Measurements from ENCODE around the gene KRTAP25-1.

Gene KRTAP25-1, protein sequence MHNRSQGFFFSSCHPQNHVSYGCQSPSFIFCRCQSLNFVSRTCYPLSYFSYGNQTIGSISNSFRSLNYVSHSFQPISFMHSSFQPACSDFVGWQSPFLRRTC

DNA sequence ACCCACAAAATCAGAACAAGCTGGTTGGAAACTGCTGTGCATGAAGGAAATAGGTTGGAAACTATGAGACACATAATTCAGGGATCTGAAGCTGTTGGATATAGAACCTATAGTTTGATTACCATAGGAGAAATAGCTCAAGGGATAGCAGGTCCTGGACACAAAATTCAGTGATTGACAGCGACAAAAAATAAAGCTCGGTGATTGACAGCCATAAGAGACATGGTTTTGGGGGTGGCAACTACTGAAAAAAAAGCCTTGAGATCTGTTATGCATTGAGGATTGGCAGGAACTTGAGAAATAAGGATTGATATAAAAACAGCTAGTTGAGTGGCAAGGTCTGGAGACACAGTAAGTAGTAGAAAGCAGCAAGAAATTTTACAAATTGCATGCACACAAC is at the start of gene KRTAP25-1:
Gene KRTAP25-1 (minus strand): TSS at position 300 of the 400 bp plus-strand sequence. CDS start 24 bp downstream, at position 276.
- no peaks in the 10 kb centered on the region for H3K9me3 ChIP-seq (ENCODE audit: control insufficient read depth, insufficient read depth, low read length)
- no peaks in the 10 kb centered on the region for H3K36me3 ChIP-seq (ENCODE audit: insufficient read depth, low read length)
- H3K4me1 ChIP-seq (ENCODE audit: insufficient read depth, low read length), result no peaks in the 10 kb centered on the region
- no peak within 1 kb of the TSS for H3K9ac ChIP-seq (ENCODE audit: low read depth, low read length)

DNA sequence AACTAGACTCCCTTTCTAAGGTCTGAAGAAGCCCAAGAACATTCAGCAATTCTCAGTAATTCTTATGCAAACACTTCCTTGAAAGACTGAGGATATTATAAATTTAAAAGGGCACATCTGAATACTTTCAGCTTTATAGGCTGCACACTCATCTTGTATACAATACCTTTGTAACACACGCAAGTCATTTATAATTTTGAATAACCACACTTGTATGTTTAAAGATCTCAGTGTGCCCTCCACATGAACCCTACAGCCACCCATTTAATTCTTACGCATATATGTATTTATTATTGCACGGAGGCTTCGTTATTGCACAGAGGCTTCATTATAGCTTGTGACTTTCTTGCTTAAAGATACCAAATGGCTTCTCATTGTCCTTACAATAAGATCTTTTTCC is 49.4 kb upstream of the KRTAP25-1 start:
- Histone ChIP-seq H3K36me3 (ENCODE audit: insufficient read depth, low read length) (no peaks in the 10 kb centered on the region), H3K4me1 (ENCODE audit: insufficient read depth, low read length) (no peaks in the 10 kb centered on the region), H3K9me3 (ENCODE audit: control insufficient read depth, insufficient read depth, low read length) (no peaks in the 10 kb centered on the region), H3K9ac (ENCODE audit: low read depth, low read length) (no peak overlapping the region)

DNA sequence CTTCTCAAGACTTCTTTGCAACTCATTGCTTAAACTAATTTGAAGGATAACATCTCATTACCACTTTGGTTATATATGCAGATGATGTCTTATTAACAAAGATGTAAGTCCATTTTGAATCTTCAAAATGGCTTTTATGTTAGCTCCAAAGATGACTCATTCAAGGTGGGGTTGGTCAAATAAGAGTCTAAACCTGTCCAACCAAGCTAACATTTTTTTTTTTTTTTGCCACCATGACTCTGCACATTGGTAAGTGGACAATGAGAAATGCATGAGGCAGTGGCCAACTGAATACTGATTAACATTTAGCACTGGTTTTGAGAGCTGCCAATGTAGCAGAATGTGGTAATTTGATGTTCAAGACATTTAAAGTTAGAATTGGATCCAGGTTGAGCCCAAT is 48.5 kb upstream of the KRTAP25-1 start:
- no peak overlapping the region for H3K9ac ChIP-seq (ENCODE audit: low read depth, low read length)
- no peaks in the 10 kb centered on the region for H3K4me1 ChIP-seq (ENCODE audit: insufficient read depth, low read length)
- H3K36me3 ChIP-seq (ENCODE audit: insufficient read depth, low read length), result no peaks in the 10 kb centered on the region
- H3K9me3 ChIP-seq (ENCODE audit: control insufficient read depth, insufficient read depth, low read length), result no peaks in the 10 kb centered on the region

DNA sequence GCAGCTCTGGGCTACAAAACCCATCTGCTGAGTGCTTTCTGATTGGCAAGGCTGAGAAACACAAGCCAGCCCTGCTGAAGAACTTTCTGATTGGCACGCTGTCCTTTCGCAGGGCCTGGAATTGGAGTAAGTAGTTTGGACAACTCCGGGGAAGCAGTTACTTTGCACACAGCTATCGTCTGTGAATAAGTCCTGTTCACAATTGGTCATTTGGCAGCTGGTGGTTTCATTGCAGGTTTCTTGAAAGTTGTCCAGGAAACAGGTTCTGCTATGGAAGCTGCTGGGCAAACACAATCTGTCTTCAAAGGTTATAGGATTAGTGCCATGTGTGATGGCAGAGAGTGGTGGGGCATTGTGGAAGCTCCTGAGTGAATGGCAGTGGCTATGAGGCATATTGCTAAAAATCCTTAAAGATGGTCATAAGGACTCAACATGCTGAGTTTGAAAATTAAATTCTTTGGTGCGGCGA is 48.0 kb upstream of the KRTAP25-1 start, which contains the start of gene KRTAP27-1:
Gene KRTAP27-1 (minus strand): TSS at position 419 of the 469 bp plus-strand sequence. CDS start 26 bp downstream, at position 393.
- Histone ChIP-seq H3K9ac (ENCODE audit: low read depth, low read length) (no peak within 1 kb of the TSS), H3K36me3 (ENCODE audit: insufficient read depth, low read length) (no peaks in the 10 kb centered on the region), H3K9me3 (ENCODE audit: control insufficient read depth, insufficient read depth, low read length) (no peaks in the 10 kb centered on the region), H3K4me1 (ENCODE audit: insufficient read depth, low read length) (no peaks in the 10 kb centered on the region)

DNA sequence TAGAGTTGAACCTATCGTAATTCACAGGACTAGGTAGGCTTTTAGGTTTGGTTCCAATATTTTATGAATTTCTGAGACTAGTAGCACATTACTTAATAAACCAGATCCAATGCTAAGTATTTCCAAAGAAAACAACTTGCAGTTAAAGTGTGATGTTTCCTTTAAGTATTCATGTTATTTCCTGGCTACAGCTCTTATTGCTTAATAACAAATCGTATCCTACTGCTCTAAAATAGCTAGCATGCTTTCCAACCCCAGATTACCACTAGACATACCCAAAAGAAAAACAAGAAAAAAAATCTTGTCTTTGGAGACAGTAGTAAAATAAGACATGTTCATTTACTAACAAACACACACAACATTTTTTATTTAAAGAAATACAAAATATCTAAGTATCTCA is 47.3 kb upstream of the KRTAP25-1 start:
- Histone ChIP-seq H3K4me1 (ENCODE audit: insufficient read depth, low read length) (no peaks in the 10 kb centered on the region), H3K9ac (ENCODE audit: low read depth, low read length) (no peak overlapping the region), H3K36me3 (ENCODE audit: insufficient read depth, low read length) (no peaks in the 10 kb centered on the region), H3K9me3 (ENCODE audit: control insufficient read depth, insufficient read depth, low read length) (no peaks in the 10 kb centered on the region)

DNA sequence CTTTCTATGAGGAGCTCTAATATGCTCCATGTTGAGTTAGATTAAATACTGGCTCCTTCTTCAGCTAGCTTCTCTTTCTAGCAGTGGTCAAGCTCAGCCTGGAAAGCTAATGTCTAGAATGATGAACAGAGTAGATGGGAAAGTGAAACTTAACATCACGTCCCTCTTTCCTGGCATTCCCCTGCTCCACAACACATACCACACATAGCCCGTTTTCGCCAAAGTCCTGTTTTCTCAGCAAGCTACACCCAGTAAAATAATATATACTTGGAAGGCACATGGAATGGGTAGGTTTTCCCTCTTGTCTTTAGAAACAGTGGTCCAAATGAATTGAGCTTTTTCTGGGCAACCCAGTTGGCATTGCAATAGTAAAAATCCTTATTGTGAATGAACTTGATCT is 44.4 kb upstream of the KRTAP25-1 start:
- H3K9me3 ChIP-seq (ENCODE audit: control insufficient read depth, insufficient read depth, low read length), result no peaks in the 10 kb centered on the region
- no peaks in the 10 kb centered on the region for H3K36me3 ChIP-seq (ENCODE audit: insufficient read depth, low read length)
- H3K9ac ChIP-seq (ENCODE audit: low read depth, low read length), result no peak overlapping the region
- no peaks in the 10 kb centered on the region for H3K4me1 ChIP-seq (ENCODE audit: insufficient read depth, low read length)

DNA sequence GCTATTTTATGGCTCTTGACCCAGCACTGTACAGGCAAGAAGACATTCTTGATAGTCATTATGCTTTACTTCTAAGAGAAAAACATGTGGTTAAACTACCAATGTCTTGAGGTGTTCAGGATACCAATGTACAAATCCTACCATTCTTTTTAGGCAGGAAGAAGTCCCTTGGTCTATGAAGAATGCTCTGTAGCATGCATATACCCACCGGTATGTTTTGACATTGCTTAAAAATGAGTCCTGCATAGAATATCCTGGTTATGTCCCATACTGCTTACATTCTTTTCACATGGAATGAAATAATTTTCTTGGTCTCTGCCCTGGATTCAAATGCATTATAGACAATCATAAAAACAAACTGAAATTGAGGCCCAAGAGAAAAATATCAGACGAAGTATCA is 43.4 kb upstream of the KRTAP25-1 start:
- Histone ChIP-seq H3K4me1 (ENCODE audit: insufficient read depth, low read length) (no peaks in the 10 kb centered on the region), H3K9ac (ENCODE audit: low read depth, low read length) (no peak overlapping the region), H3K9me3 (ENCODE audit: control insufficient read depth, insufficient read depth, low read length) (no peaks in the 10 kb centered on the region), H3K36me3 (ENCODE audit: insufficient read depth, low read length) (no peaks in the 10 kb centered on the region)

DNA sequence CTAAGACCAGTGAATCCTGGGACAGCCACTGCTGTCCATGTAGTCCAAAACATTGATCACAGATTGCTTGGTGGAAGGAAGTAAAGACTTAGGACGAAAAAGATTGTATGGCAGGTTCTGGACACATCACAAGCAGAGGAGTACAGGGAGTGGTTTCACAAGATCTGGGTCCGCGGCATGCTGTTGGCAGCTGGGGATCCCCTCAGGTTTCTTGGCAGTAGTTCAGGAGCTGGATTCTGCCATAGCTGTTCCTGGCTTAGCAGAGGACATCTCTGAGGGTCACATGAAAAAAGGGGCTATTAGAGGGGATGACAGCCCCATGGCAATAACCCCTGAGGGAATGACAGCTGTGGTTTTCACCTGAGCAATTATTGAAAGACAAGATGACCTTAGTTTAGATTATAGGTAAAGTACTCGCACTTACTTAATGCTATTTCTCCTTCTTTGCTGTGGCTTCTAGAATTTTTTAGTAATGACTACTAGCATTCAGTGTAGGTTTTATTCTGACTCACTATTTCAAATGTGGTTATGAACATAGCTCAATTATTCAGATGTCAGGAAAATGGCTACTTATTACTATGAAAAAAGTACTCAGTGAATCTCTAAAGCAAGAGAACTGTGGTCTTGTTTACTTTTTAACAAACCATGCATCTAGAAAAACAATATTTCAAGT is 40.0 kb upstream of the KRTAP25-1 start:
- Histone ChIP-seq H3K9me3 (ENCODE audit: control insufficient read depth, insufficient read depth, low read length) (no peaks in the 10 kb centered on the region), H3K36me3 (ENCODE audit: insufficient read depth, low read length) (no peaks in the 10 kb centered on the region), H3K9ac (ENCODE audit: low read depth, low read length) (no peak overlapping the region), H3K4me1 (ENCODE audit: insufficient read depth, low read length) (no peaks in the 10 kb centered on the region)

DNA sequence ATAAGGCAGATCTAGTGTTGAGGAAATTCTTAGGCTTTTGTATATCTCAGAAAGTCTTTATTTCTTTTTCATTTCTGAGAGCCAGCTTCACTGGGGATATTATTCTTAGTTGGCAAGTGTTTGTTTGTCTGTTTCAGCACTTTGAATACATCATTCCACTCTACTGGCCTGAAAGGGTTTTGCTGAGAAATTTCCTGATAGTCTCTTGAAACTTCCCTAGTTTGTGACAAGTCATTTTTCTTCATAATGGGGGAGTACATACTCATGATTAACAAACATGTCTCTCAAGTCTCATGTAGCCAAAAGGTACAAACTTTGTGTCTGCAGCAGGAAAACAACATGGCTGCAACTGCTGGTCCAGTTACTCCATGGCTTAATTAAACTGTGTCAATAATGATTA is 37.1 kb upstream of the KRTAP25-1 start:
- no peak overlapping the region for H3K9ac ChIP-seq (ENCODE audit: low read depth, low read length)
- no peaks in the 10 kb centered on the region for H3K9me3 ChIP-seq (ENCODE audit: control insufficient read depth, insufficient read depth, low read length)
- H3K4me1 ChIP-seq (ENCODE audit: insufficient read depth, low read length), result no peaks in the 10 kb centered on the region
- no peaks in the 10 kb centered on the region for H3K36me3 ChIP-seq (ENCODE audit: insufficient read depth, low read length)

DNA sequence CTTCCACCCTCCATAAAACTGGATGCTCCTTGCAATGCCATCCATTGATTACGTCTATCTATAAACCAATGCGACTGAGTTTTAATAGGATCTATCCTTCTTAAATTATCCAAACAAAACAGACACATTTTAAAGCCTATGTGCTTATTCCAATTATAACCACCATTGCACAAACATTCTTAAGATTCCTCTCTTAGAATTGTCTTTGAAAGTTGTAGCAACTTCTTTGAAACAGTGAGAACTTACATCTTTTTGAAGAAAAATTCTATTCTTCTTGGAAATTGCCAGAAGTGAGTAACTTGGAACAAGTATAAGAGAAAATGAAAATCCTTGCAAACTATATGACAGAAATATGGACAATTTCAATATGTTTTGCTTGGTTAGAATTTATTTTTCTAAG is 30.9 kb upstream of the KRTAP25-1 start, which contains the start of gene KRTAP26-1:
Gene KRTAP26-1 (minus strand): TSS at position 101 of the 400 bp plus-strand sequence. CDS start 280 bp downstream, outside the sequence.
- Histone ChIP-seq H3K9me3 (ENCODE audit: control insufficient read depth, insufficient read depth, low read length) (no peaks in the 10 kb centered on the region), H3K36me3 (ENCODE audit: insufficient read depth, low read length) (no peaks in the 10 kb centered on the region), H3K9ac (ENCODE audit: low read depth, low read length) (no peak within 1 kb of the TSS), H3K4me1 (ENCODE audit: insufficient read depth, low read length) (no peaks in the 10 kb centered on the region)

DNA sequence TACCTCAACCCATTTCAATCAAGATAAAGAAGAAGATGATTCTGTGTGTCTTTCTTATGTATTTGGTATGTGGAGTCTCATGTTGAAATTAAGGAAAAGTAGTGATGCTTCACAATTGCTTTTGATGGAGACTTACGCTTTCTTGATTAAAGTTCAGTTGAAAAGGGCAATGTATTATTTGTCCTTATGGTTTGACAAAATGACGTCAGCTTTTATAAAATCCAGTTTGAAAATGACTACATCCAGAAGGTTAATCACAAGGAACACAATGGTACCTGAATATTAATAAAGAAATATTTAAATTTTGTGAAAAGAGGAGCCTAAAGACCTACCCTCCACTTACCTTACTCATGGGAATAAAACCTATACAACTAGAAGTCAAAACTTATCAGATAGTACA is 26.4 kb upstream of the KRTAP25-1 start:
- Histone ChIP-seq H3K36me3 (ENCODE audit: insufficient read depth, low read length) (no peaks in the 10 kb centered on the region), H3K9ac (ENCODE audit: low read depth, low read length) (no peak overlapping the region), H3K9me3 (ENCODE audit: control insufficient read depth, insufficient read depth, low read length) (no peaks in the 10 kb centered on the region), H3K4me1 (ENCODE audit: insufficient read depth, low read length) (no peaks in the 10 kb centered on the region)

DNA sequence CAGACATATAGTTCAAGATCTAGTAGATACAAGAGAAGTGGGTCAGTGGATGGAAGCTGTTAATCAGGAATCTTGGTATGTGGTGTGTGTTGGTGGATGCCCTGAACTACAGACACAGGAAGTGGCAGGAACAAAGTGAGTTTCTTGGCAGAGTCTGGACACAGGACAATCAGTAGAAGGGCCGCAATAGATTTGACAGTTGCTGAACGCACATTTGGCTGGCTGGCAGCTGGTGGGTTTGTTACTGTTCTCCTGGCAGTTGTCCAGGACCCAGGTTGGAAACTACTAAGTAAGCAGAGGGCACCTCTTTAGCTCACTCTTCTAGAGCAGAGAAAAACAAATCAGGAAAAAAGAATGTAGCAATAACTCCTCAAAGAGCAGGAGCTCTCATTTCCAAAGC is 17.6 kb upstream of the KRTAP25-1 start:
- Histone ChIP-seq H3K9me3 (ENCODE audit: control insufficient read depth, insufficient read depth, low read length) (no peaks in the 10 kb centered on the region), H3K4me1 (ENCODE audit: insufficient read depth, low read length) (no peaks in the 10 kb centered on the region), H3K9ac (ENCODE audit: low read depth, low read length) (no peak overlapping the region), H3K36me3 (ENCODE audit: insufficient read depth, low read length) (no peaks in the 10 kb centered on the region)

DNA sequence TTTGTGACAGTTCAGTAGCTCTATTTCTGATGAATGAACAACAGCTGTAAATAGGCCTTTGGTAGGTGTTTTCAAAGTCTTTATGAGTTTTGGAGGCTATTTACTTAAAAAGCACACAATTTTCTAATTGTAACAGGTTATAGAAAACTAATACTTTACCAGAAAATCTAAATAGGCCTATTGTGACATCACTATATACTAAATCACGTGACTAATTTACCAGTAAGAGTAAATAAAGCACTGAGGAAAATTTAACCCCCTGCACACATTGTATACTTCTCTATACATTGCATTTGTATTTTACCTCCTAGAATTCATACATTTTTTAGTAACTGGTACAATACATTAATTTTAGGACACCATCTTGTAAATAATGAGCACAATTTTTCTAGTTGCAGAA is 15.8 kb upstream of the KRTAP25-1 start:
- no peaks in the 10 kb centered on the region for H3K4me1 ChIP-seq (ENCODE audit: insufficient read depth, low read length)
- H3K9ac ChIP-seq (ENCODE audit: low read depth, low read length), result no peak overlapping the region
- no peaks in the 10 kb centered on the region for H3K9me3 ChIP-seq (ENCODE audit: control insufficient read depth, insufficient read depth, low read length)
- H3K36me3 ChIP-seq (ENCODE audit: insufficient read depth, low read length), result no peaks in the 10 kb centered on the region

DNA sequence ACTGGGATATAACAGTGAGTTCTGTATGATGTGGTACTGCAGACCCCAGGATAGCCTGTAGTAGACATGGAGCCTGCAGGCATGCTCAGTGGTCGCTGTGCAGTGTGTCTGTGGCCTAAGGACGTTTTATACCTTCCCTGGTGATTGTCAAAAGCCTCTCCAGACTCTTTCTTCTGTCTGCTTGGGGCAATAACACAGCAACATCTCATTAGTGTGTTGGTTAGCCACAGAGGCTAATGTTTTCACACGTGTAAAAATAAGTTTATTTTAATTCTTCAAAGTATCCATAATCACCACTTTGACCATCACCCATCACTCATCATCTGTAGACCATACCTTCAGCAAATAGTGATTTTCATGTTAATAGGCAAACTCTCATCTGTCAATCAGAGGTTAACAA is 6.5 kb downstream of the KRTAP25-1 start, which contains the start of gene KRTAP24-1:
Gene KRTAP24-1 (minus strand): TSS at position 101 of the 400 bp plus-strand sequence. CDS start 18 bp downstream, at position 83.
- H3K36me3 ChIP-seq (ENCODE audit: insufficient read depth, low read length), result no peaks in the 10 kb centered on the region
- H3K9ac ChIP-seq (ENCODE audit: low read depth, low read length), result no peak within 1 kb of the TSS
- no peaks in the 10 kb centered on the region for H3K9me3 ChIP-seq (ENCODE audit: control insufficient read depth, insufficient read depth, low read length)
- H3K4me1 ChIP-seq (ENCODE audit: insufficient read depth, low read length), result peaks cover 3% of the 10 kb centered on the region; the same call in 1 of the 2 replicates

DNA sequence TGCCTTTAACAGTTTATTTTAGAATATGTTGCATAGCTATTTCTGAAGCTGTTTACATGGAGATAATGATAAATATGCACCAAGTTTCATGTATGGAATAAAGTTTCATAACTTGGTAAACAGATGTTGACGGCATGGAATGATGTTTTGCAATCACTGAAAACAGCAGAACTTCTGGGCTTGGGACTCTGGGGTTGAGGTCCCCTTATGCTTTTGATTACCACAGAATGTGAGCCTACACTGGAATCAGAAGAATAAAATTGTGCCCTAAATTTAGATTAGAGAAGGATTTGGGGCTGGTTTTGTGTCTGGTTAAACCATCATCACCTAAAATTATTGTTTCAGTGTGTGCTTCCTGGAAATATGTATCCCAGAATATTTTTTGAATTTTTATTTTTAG is 17.7 kb downstream of the KRTAP25-1 start:
- Histone ChIP-seq H3K9me3 (ENCODE audit: control insufficient read depth, insufficient read depth, low read length) (no peaks in the 10 kb centered on the region), H3K4me1 (ENCODE audit: insufficient read depth, low read length) (no peaks in the 10 kb centered on the region)

More for the DNA sequence above, 17.7 kb downstream of the KRTAP25-1 start:
- Histone ChIP-seq H3K36me3 (ENCODE audit: insufficient read depth, low read length) (no peaks in the 10 kb centered on the region), H3K9ac (ENCODE audit: low read depth, low read length) (no peak overlapping the region)
